HG02678 (cell line): ENCODE results near the gene RETREG2.
A peak's percentile ranks its signal among the peaks of the same experiment; 100 is the strongest.

Experiments
- ATAC-seq: cut with Tn5 transposase; IDR thresholded peaks from one replicate; pipeline ENCODE4 v1.9.1; 2021; ENCODE audit warnings: mild to moderate bottlenecking, moderate library complexity; ENCODE audit not compliant: unreplicated experiment

Gene RETREG2

DNA sequence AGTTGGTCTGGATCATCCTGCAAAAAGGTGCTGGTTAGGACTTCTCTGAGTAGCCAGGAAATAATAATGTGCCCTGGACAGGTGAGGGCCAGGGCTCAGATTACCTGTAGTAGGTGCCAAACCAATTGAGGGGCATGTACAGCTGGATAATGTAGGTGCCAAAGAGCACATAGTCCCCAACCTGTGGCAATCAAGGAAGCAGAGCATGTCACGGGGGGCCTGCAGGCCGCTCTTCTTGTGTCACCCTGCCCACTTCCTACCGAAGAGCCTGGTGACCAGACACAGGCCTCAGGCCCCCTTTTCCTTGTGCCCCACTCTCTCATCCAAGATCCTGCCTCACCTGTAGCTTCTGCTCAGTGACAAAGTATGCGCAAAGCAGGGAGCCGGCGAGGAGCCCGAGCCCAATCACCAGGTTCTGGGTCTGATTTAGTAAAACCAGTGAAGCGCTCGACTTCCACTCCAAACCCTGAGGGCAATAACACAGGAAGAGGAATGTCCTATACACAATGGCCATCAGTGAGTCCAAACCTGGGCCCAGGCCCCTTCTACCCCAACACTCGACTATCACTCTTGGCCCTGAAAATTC is 35.5 kb downstream of the RETREG2 start:
- no peak for ATAC-seq

- no peak for ATAC-seq
Observed at GRCh38 chr2:219214141-219214540, 36.1 kb downstream of the RETREG2 start.

DNA sequence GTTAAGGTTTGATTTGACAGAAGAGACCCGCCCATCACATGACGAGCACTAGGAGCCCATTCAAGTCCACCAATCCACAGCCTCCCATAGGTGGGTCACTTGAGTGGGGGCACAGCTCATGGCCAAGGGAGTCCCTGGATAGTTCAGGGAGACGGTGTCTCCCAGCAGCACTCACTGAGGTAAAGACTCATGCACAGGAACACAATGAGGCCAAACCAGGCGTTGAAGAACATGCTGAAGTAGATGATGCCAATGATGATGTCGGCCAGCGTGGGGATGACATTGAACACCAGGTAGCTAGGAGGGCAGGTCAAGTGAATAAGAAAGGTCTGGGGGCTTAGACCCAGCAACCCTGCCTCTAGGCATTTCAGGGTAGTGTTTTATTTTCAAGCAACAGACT is 36.7 kb downstream of the RETREG2 start:
- ATAC-seq, result no peak

DNA sequence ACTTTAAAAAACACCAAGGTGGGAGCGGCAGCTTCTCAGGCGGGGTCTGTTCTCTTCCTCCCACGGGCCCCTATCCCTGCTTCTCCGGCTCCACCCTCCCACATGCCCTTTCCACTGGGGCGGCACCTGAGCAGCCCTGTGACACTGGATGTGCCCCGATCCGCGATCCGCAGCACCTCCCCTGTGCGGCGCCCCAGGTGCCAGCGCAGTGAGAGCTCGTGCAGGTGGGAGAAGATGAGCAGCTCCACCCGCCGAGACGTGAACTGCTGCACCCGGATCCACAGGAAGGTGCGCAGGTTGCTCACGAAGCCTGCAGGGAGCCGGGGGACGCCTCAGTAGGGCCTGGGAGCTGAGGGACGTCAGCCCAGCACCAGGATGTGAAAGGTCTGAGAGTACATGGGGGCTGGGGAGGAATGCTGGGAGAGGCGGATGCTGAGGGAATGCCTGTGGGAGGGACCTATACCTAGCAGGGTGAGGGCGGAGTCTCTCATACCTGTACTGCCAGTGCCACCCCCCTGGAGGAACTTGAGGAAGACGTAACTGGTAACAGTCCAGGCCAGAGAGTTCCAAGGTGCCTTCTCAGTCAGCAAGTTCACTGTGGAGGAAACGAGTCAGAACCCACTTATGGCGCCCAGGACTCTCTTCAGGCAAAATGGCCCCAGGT is 37.9 kb downstream of the RETREG2 start:
- ATAC-seq, result no peak

DNA sequence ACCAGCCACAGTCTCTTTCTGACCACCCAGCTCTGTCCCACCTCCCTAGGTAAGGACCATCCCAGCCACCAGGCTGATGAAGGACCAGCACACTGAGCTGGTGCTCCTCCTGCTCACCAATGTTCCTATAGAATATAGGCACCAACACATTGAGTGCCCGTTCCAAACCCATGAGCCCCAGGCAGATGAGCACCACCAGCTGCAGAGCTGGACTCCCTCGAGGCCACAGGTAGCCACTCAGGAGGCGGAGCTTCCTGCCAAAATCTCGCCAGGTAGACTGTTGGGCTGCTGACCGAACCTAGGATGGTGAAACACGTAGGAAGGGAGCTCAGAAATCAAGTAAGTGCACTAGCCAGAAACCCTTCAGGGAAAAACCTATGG is 38.5 kb downstream of the RETREG2 start:
- no peak for ATAC-seq

- ATAC-seq, result peak; percentile 21
Observed at GRCh38 chr2:219218217-219218731, 40.2 kb downstream of the RETREG2 start.

- peak; percentile 80 for ATAC-seq
Observed at GRCh38 chr2:219218732-219219701, 40.9 kb downstream of the RETREG2 start, which contains the start of gene ABCB6. ABCB6 (minus strand) TSS chr2:219218958; CDS start chr2:219218673, 285 bp downstream.

- no peak for ATAC-seq
Observed at GRCh38 chr2:219219784-219220532, 41.9 kb downstream of the RETREG2 start.

GRCh38 chr2:219220652-219221402 is 42.8 kb downstream of the RETREG2 start:
- ATAC-seq, result no peak

- no peak for ATAC-seq
Observed at GRCh38 chr2:219221957-219222518, 44.0 kb downstream of the RETREG2 start.

DNA sequence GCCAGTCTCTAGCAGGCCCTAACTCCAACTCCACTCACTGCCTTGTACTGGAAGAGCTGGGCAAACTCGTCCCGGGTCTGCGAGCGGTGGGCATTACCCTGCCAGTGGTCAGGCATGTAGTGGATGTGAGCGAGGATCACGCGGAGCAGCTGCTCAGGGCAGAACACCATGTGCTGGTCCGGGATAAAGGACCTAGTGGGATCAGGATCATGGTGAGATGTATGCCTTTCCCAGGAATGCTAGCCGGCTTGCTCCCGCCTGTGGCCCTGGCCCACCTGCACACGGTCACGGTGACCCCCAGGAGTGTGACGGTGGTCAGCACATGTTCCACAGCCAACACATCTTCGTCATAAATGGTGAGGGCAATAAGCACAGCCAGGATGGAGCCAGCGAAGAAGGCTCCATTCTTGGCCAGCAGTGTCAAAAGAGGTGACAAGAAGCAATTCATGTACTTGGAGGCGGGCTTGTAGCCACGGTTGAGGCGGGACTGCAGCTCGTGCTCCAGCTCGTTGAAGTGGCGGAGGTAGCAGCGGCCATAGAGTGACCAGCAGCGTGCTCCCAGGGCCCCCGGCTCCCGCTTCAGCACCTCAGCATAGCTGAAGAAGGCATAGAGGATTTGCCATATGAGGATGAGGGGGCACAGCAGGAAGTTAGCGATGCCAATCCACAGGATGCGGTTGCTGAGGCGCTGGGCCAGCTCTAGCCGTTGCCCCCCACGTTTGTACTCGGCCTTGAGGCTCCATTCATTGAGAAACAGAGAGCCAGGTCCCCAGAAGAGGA is 45.9 kb downstream of the RETREG2 start:
- no peak for ATAC-seq

GRCh38 chr2:219225350-219225749 is 47.3 kb downstream of the RETREG2 start:
- ATAC-seq, result no peak

GRCh38 chr2:219228041-219228910 is 50.2 kb downstream of the RETREG2 start:
- ATAC-seq, result no peak

GRCh38 chr2:219228911-219229304 is 50.8 kb downstream of the RETREG2 start:
- no peak for ATAC-seq

DNA sequence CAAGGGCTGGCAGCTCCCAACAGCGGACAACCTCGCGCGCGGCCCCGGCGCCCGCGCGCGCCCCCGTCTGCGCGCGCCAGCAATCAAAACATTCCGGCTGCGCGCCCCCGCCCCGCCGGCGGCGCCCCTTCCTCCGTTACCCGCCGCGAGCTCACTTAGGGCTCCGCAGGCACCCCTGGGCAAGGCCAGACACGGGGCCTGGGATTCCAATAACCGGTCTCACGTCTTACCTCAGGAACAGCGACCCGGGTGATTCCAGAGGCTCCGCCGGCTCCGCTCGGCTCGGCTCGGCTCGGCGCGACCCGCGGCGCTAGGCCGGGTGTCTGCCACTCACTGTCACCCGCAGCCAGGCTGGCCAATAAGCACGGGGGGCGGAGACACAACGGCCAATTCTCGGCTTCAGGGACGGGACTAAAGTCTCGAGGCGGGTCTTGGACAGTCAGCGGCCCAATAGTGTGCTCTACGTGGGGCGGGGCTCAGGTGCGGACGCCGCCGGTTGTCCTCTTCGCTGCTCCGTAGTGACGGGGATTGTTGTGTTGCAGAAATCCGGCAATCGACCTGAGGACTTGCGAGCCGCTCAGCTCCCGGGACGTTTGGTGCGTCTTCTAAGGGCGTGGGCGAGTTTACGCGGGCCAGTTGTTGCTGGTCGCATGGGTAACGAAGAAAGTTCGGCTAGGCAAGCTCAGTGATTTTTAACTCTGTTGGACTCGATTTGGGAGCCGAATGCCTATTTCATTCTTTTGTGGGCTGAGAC is 51.4 kb downstream of the RETREG2 start, which contains the start of the genes ANKZF1 and ATG9A:
TSS of gene ANKZF1 (plus strand) at position 502 of the 754 bp plus-strand sequence. CDS start 452 bp downstream, outside the sequence.
TSS of gene ATG9A (minus strand) at position 332 of the 754 bp plus-strand sequence. CDS start 1,612 bp downstream, outside the sequence.
- ATAC-seq, result peak; percentile 98

DNA sequence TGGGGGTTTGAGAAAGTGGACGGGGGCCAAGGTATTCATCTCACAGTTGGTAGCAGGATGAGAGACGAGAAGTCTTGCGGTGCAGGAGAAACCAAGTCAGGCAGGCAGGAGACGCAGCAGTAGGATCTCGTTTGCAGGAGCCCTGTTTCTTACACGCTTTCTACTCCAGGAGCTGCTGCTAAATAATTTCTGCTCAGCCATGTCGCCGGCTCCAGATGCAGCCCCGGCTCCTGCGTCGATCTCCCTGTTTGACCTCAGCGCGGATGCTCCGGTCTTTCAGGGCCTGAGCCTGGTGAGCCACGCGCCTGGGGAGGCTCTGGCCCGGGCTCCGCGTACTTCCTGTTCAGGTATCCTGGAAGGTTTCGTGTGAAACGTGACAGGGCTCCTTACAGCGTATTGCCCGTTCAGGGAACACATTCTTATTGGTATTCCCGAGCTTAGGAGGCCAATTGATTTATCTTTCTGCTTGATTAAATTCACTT is 52.0 kb downstream of the RETREG2 start:
- ATAC-seq, result no peak

DNA sequence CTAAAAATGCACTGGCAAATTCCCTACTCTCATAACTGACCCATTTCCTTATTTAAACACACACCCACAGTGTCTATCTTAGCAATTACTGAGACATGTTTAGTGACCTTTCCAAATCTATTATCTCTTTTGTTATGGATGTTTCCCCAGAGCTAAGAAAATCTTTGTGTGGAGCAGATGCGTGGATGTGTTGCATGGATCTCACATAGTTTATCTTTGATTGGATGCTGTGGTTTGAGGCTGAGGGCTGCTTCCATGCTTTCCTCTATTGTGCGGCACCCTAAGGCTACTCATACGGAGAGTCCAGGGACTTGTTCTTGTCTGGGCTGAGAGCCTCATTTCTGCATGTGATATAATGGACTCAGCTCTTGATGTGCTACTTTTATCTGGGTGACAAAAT is 56.3 kb downstream of the RETREG2 start:
- no peak for ATAC-seq
